SHP77 (cell line): ENCODE measurements around the gene TBC1D2.
"Not testable (repeated sequence)": the region's sequence is repeated elsewhere in the genome, so short reads cannot be mapped to it uniquely, and the experiment has no call there.

Experiments used
- DNase-seq, 2 experiments: peaks; one replicate each; lab custom pipeline; 2025; lab: John Stamatoyannopoulos, UW

The TBC1D2 gene

GRCh38 chr9:98191671-98192502 lies 63.6 kb downstream of the TBC1D2 start:
- DNase-seq: no peak

GRCh38 chr9:98191181-98191608 lies 64.3 kb downstream of the TBC1D2 start:
- DNase-seq: no peak

- DNase-seq: no peak
These were observed 64.7 kb downstream of the TBC1D2 start for GRCh38 chr9:98190757-98191105.

GRCh38 chr9:98189412-98189811 lies 66.0 kb downstream of the TBC1D2 start:
- DNase-seq: no peak

GRCh38 chr9:98187926-98188325 lies 67.5 kb downstream of the TBC1D2 start:
- DNase-seq: no peak

- DNase-seq: no peak
These were observed 69.2 kb downstream of the TBC1D2 start for GRCh38 chr9:98186236-98186635.

- no peak for DNase-seq
These were observed 69.8 kb downstream of the TBC1D2 start for GRCh38 chr9:98185611-98186171.

- DNase-seq: no peak
These were observed 70.4 kb downstream of the TBC1D2 start for GRCh38 chr9:98185021-98185567.

GRCh38 chr9:98184326-98184725 lies 71.1 kb downstream of the TBC1D2 start:
- DNase-seq: no peak

GRCh38 chr9:98182889-98183599 lies 72.4 kb downstream of the TBC1D2 start:
- DNase-seq: no peak

- no peak for DNase-seq
These were observed 73.2 kb downstream of the TBC1D2 start for GRCh38 chr9:98182069-98182820.

- DNase-seq: no peak
These were observed 73.7 kb downstream of the TBC1D2 start for GRCh38 chr9:98181746-98182068.

- no peak for DNase-seq
These were observed 74.5 kb downstream of the TBC1D2 start for GRCh38 chr9:98180996-98181395.

GRCh38 chr9:98178874-98179850 lies 76.3 kb downstream of the TBC1D2 start:
- no peak for DNase-seq

- no peak for DNase-seq
These were observed 78.8 kb downstream of the TBC1D2 start for GRCh38 chr9:98176391-98177259.

- DNase-seq: no peak
These were observed 79.7 kb downstream of the TBC1D2 start for GRCh38 chr9:98175762-98176161.

- DNase-seq: no peak
These were observed 80.3 kb downstream of the TBC1D2 start for GRCh38 chr9:98175028-98175569.

- not testable (repeated sequence) for DNase-seq
These were observed 80.9 kb downstream of the TBC1D2 start for GRCh38 chr9:98174502-98174918.

- DNase-seq: no peak
These were observed 82.3 kb downstream of the TBC1D2 start for GRCh38 chr9:98173181-98173580.

- peak; percentile 86 to 94 for DNase-seq
These were observed 82.8 kb downstream of the TBC1D2 start for GRCh38 chr9:98172604-98173003.
